Activated T-cell treated with anti-CD3 and anti-CD28 coated beads, Interleukin-2, amount 50 U/mL, for 24 hours (primary cell): ENCODE measurements around the gene PAXX.

Experiments used
- DNase-seq: peaks from one replicate; pipeline ENCODE4 v3.0.0-alpha.2; 2020
- H3K27ac Mint-ChIP-seq: 2 replicates; pipeline ENCODE4 v1.8.0; 2020; ENCODE audit warnings: mild to moderate bottlenecking, mixed read lengths
- H3K27me3 Mint-ChIP-seq: 2 replicates; pipeline ENCODE4 v1.8.0; 2020; ENCODE audit warnings: mixed read lengths
- H3K36me3 Mint-ChIP-seq: 2 replicates; pipeline ENCODE4 v1.8.0; 2020; ENCODE audit warnings: low read depth, mixed read lengths
- H3K4me1 Mint-ChIP-seq: 2 replicates; pipeline ENCODE4 v1.8.0; 2020; ENCODE audit warnings: low read depth, mixed read lengths
- H3K4me3 Mint-ChIP-seq: 2 replicates; pipeline ENCODE4 v1.8.0; 2020; ENCODE audit warnings: mild to moderate bottlenecking, moderate library complexity, mixed read lengths
- H3K9me3 Mint-ChIP-seq: 2 replicates; pipeline ENCODE4 v1.8.0; 2020; ENCODE audit warnings: mixed read lengths

PAXX gene

DNA sequence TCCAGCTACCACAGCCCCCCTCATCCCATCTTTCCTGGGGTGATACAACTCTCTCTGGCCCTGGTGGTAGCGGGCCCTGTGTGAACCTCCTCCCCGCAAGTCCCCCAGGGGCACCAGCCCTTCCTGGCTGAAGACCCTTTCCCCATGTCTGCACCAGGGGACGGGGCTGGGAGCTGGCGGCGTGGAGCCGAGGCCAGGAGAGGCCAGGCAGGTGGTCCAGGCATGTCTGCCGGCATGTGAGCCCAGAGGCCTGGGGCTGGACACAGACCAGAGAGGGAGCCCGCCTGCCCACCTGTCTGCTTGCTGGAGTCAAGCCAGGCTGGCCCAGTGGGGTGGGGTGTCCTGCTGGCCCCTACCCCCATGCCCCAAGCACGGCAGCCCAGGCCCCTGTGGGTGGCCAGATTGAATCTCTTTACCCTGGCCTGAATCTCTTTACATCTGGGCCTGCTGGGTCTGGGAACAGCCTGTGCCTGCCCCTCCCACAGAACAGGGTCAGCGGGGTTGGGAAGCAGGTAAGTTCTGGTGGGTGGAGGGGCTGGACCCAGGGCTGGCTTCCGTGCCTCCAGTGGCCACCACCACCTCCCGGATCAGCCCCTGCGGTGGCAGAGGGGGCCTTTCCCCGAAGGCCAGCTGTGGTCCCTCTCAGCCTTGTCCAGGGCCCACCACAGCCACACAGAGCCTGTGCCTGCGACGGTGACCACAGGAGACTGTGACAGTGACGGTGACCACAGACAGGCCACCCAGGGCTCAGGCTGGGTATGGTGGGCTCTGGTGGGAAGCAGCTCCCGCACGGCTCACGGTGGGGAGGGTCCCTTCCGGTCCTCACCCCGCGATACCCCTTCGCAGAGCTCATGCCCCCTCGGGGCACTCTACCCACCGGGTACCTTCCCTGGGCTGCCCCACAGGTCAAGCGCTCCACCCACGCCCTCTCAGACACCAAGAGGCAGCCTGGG lies 33.0 kb upstream of the PAXX start:
- Mint-ChIP-seq H3K27me3 (no peaks in the 10 kb centered on the region), H3K9me3 (peaks cover 2% of the 10 kb centered on the region), H3K27ac (no peak overlapping the region), H3K4me1 (peaks cover 15% of the 10 kb centered on the region), H3K36me3 (no peaks in the 10 kb centered on the region), H3K4me3 (no peak overlapping the region)
- DNase-seq = no peak

DNA sequence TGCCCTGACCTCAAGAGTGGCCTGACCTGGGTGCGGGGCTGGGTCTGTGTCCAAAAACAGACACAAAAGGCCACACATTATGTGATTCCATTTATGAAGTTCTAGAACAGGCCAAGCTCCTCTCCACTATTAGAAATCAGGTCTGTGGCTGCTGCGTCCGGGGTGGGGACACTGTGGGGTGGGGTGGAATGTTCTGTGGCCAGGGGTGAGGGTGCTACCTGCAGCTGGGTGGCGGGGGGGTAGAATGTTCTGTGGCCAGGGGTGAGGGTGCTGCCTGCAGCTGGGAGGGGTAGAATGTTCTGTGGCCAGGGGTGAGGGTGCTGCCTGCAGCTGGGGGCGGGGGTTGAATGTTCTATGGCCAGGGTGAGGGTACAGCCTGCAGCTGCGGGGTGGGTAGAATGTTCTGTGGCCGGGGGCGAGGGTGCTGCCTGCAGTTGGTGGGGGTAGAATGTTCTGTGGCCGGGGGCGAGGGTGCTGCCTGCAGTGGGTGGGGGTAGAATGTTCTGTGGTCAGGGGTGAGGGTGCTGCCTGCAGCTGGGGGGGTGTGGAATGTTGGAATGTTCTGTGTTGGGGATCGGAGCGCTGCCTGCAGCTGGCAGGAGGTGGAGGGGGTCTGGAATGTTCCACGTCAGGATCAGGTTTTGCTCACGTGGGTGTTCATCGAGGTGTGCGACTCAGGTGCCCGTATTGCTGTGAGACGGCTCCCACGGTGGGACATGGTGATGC lies 31.8 kb upstream of the PAXX start:
- Mint-ChIP-seq H3K9me3 (peaks cover 2% of the 10 kb centered on the region), H3K4me3 (no peak overlapping the region), H3K27ac (no peak overlapping the region), H3K27me3 (no peaks in the 10 kb centered on the region), H3K4me1 (peaks cover 22% of the 10 kb centered on the region), H3K36me3 (no peaks in the 10 kb centered on the region)
- no peak for DNase-seq

- Mint-ChIP-seq H3K9me3 (peaks cover 2% of the 10 kb centered on the region), H3K4me1 (peaks cover 27% of the 10 kb centered on the region), H3K4me3 (no peak overlapping the region), H3K27ac (no peak overlapping the region), H3K27me3 (no peaks in the 10 kb centered on the region), H3K36me3 (no peaks in the 10 kb centered on the region)
- DNase-seq = no peak
These were observed 31.3 kb upstream of the PAXX start for GRCh38 chr9:136960938-136961275.

GRCh38 chr9:136961279-136962065 lies 30.8 kb upstream of the PAXX start:
- H3K27ac Mint-ChIP-seq = no peak overlapping the region

DNA sequence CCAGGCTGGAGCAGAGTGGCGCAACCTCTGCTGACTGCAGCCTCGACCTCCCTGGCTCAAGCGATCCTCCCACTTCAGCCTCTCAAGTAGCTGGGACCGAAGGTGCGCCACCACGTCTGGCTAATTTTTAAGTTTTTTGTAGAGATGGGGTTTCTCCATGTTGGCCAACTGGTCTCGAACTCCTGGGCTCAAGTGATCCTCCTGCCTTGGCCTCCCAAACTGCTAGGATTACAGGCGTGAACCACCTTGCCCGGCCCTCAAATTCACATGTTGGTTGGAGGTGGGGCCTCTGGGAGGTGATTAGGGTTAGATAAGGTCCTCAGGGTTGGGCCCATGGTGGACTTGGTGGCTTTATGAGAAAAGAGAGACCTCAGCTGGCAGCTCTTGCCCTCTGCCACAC lies 30.1 kb upstream of the PAXX start:
- Mint-ChIP-seq H3K27ac (no peak overlapping the region), H3K27me3 (no peaks in the 10 kb centered on the region), H3K9me3 (no peaks in the 10 kb centered on the region), H3K4me3 (no peak overlapping the region), H3K4me1 (peaks cover 33% of the 10 kb centered on the region), H3K36me3 (no peaks in the 10 kb centered on the region)
- DNase-seq = no peak

More at GRCh38 chr9:136961279-136962065, 30.8 kb upstream of the PAXX start:
- Mint-ChIP-seq H3K4me3 (no peak overlapping the region), H3K9me3 (no peaks in the 10 kb centered on the region), H3K27me3 (no peaks in the 10 kb centered on the region), H3K4me1 (peaks cover 33% of the 10 kb centered on the region), H3K36me3 (no peaks in the 10 kb centered on the region)
- no peak for DNase-seq

GRCh38 chr9:136962701-136963248 lies 29.4 kb upstream of the PAXX start:
- Mint-ChIP-seq H3K27ac (no peak overlapping the region), H3K36me3 (no peaks in the 10 kb centered on the region), H3K27me3 (no peaks in the 10 kb centered on the region), H3K9me3 (no peaks in the 10 kb centered on the region), H3K4me1 (peaks cover 33% of the 10 kb centered on the region), H3K4me3 (no peak overlapping the region)
- DNase-seq = no peak

DNA sequence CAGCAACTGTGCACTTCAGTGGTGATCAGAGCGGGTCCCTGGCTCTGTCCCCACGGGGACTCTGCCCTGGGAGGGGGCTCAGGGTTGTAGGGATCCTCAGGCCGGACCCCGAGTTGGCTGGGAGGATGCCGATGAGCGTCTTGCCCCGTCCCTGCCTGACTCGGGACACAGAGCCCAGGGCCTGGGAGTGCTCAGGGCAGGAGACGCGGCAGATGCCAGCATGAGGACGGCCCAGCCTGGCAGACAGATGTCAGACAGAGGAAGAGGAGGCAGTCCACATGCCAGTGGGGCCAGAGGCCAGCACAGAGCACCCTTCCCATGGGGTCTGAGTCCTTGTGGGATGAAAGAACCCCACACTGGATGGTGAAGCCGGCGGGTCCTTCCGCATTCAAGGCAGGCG lies 28.9 kb upstream of the PAXX start:
- no peaks in the 10 kb centered on the region for H3K27me3 Mint-ChIP-seq
- no peak overlapping the region for H3K4me3 Mint-ChIP-seq
- H3K36me3 Mint-ChIP-seq = no peaks in the 10 kb centered on the region
- peaks cover 33% of the 10 kb centered on the region for H3K4me1 Mint-ChIP-seq
- no peaks in the 10 kb centered on the region for H3K9me3 Mint-ChIP-seq
- DNase-seq = no peak
- H3K27ac Mint-ChIP-seq = no peak overlapping the region

DNA sequence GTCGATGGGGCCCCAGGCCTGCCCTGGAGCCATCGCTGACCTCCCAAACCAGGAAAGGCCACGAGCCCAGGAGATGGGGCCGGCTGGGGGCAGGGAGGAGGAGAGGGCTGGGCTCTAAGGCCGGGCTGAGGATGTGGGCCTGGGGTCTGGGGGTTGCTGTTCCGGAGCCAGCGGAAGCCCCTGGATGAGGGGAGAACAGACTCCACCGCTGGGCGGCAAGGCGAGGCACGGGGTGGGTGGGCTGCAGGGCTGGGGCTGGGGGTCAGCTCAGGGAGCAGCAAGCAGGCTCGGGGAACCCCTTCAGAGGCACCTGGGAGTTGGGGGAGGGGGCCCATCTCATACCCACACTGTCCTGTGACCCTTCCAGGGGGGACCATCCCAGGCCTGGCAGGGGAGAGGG lies 28.5 kb upstream of the PAXX start:
- Mint-ChIP-seq H3K4me1 (peaks cover 33% of the 10 kb centered on the region), H3K27me3 (no peaks in the 10 kb centered on the region), H3K27ac (no peak overlapping the region), H3K36me3 (no peaks in the 10 kb centered on the region), H3K9me3 (no peaks in the 10 kb centered on the region), H3K4me3 (no peak overlapping the region)
- DNase-seq = no peak

GRCh38 chr9:136964171-136964689 lies 28.0 kb upstream of the PAXX start:
- Mint-ChIP-seq H3K4me3 (no peak overlapping the region), H3K36me3 (no peaks in the 10 kb centered on the region), H3K4me1 (peaks cover 33% of the 10 kb centered on the region), H3K9me3 (no peaks in the 10 kb centered on the region), H3K27ac (no peak overlapping the region), H3K27me3 (no peaks in the 10 kb centered on the region)
- no peak for DNase-seq

- Mint-ChIP-seq H3K27me3 (no peaks in the 10 kb centered on the region), H3K9me3 (no peaks in the 10 kb centered on the region), H3K27ac (no peak overlapping the region), H3K4me3 (no peak overlapping the region), H3K4me1 (peaks cover 32% of the 10 kb centered on the region), H3K36me3 (no peaks in the 10 kb centered on the region)
- no peak for DNase-seq
These were observed 27.3 kb upstream of the PAXX start for GRCh38 chr9:136964833-136965422.

GRCh38 chr9:136965771-136966484 lies 26.3 kb upstream of the PAXX start:
- Mint-ChIP-seq H3K36me3 (no peaks in the 10 kb centered on the region), H3K4me3 (peak overlapping the region; percentile 31), H3K27ac (peak overlapping the region; percentile 51), H3K27me3 (no peaks in the 10 kb centered on the region), H3K9me3 (no peaks in the 10 kb centered on the region), H3K4me1 (peaks cover 27% of the 10 kb centered on the region)
- peak; percentile 48 for DNase-seq

DNA sequence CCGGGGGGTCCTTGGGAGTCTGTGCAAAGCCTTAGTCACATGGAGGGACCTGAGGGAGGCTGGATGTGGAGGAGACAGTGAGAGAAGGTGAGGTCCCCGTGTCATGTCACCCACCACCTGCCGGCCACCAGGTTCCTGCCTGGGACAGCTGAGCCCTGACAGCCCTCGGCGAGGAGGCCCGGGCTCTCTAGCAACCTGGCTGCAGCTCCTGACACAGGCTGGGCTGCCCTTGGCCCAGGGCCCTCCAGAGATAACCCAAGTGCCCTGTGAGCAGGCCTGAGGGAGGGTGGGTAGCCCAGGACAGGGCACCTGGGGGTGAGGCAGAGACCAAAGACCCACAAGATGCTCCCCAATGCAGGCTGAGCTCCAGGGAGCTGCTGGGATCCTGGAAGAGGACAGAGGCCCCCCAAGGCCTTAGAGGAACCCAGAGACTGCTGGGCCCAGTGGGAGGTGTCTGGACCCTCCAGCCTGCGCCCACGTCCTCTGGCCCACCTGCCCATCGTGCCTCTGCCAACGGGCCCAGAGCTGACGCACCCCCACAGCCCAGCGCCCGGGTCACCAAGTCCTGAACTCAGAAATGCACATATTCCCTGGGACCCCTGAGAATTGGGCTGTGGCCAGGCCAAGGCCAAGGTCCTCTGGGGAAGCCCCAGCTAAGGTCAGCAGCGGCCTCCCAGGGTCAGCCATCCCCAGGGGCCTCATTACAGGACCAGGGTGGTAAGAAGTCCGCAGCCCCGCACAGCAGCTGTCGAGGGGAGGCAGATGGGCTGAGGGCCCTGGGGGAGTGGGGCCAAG lies 23.7 kb upstream of the PAXX start:
- H3K4me3 Mint-ChIP-seq = no peak overlapping the region
- no peaks in the 10 kb centered on the region for H3K27me3 Mint-ChIP-seq

GRCh38 chr9:136969150-136969549 lies 23.1 kb upstream of the PAXX start:
- H3K36me3 Mint-ChIP-seq = no peaks in the 10 kb centered on the region
- no peak for DNase-seq
- peaks cover 17% of the 10 kb centered on the region for H3K4me1 Mint-ChIP-seq
- H3K27me3 Mint-ChIP-seq = no peaks in the 10 kb centered on the region
- H3K27ac Mint-ChIP-seq = no peak overlapping the region
- no peaks in the 10 kb centered on the region for H3K9me3 Mint-ChIP-seq
- H3K4me3 Mint-ChIP-seq = no peak overlapping the region

More for the DNA sequence above, 23.7 kb upstream of the PAXX start:
- DNase-seq = no peak
- H3K36me3 Mint-ChIP-seq = no peaks in the 10 kb centered on the region
- no peaks in the 10 kb centered on the region for H3K9me3 Mint-ChIP-seq
- H3K4me1 Mint-ChIP-seq = peaks cover 17% of the 10 kb centered on the region
- no peak overlapping the region for H3K27ac Mint-ChIP-seq
